Endothelial cell of umbilical vein (primary cell): ENCODE results near the gene MOB3B. TPM values are rescaled to one million over a fixed set of nuclear protein-coding genes. Genes with fewer than 3 reads are reported as not detected.

Experiments used
- BruUV-seq: library from RNA; stranded (reverse); fragments of 400-500 nt; replicated peaks from 2 replicates; lab custom pipeline; 2021; lab: Mats Ljungman, UMichigan
- CTCF ChIA-PET: fragments of 300-600, 350-600 bp; sonication (Branson Sonifier 250); formaldehyde crosslinking; loops from one replicate; lab custom pipeline; 2021; ENCODE audit warnings: antibody characterized with exemption, inconsistent platforms; lab: Charles Lee
- POLR2A ChIA-PET: fragments of 300-600, 350-600 bp; sonication (Branson Sonifier 250); formaldehyde crosslinking; loops from one replicate; lab custom pipeline; 2021; ENCODE audit warnings: antibody characterized with exemption, inconsistent platforms; lab: Charles Lee
- DNase-seq: peaks from one replicate; pipeline ENCODE4 v3.0.0-alpha.2; 2011; ENCODE audit warnings: low read depth, low spot score
- FAIRE-seq: peaks from 2 replicates; lab custom pipeline; 2011; peaks lifted over from hg19 to GRCh38; lab: Jason Lieb, UNC
- H2AFZ ChIP-seq: 2 replicates; pipeline ENCODE4 v1.6.0; 2012; ENCODE audit warnings: low read depth, low read length, control low read depth, inconsistent platforms
- H3K27ac ChIP-seq: 2 replicates; pipeline ENCODE4 v1.5.1; 2011; ENCODE audit warnings: low read depth, mild to moderate bottlenecking, control low read depth, low read length, moderate library complexity; ENCODE audit not compliant: insufficient read depth
- H3K27me3 ChIP-seq, 2 experiments: 2 replicates each; pipeline versions ENCODE4 v1.6.0 to v1.6.1; 2011; ENCODE audit warnings: low read length in 2 of 2, mixed read lengths in 1 of 2; ENCODE audit not compliant: control insufficient read depth in 2 of 2, insufficient read depth in 2 of 2
- H3K36me3 ChIP-seq, 2 experiments: 2 replicates in 1 of 2; 3 replicates in 1 of 2; pipeline ENCODE4 v1.5.1; 2011; ENCODE audit warnings: low read length in 2 of 2, mild to moderate bottlenecking in 1 of 2, moderate library complexity in 1 of 2; ENCODE audit not compliant: control insufficient read depth in 2 of 2, insufficient read depth in 2 of 2; ENCODE audit errors: extremely low read depth in 1 of 2
- H3K4me1 ChIP-seq: 3 replicates; pipeline ENCODE4 v1.5.1; 2011; ENCODE audit warnings: mild to moderate bottlenecking, low read length; ENCODE audit not compliant: control insufficient read depth, insufficient read depth; ENCODE audit errors: extremely low read depth
- H3K4me2 ChIP-seq: 2 replicates; pipeline ENCODE4 v1.6.1; 2011; ENCODE audit warnings: low read length, control low read depth, mixed read lengths; ENCODE audit not compliant: insufficient read depth
- H3K4me3 ChIP-seq, 3 experiments: fragments of 200-600 bp in 1 of 3; sonication (generic), shearing (Covaris generic) in 1 of 3; replicated peaks in 1 of 3; 2 replicates each; pipeline ENCODE4 v1.5.1; 2011 to 2016; ENCODE audit warnings: control low read depth in 3 of 3, low read length in 3 of 3, mild to moderate bottlenecking in 2 of 3, inconsistent platforms in 1 of 3, low read depth in 1 of 3, moderate library complexity in 1 of 3; ENCODE audit not compliant: insufficient read depth in 1 of 3
- H3K79me2 ChIP-seq: 2 replicates; pipeline ENCODE4 v1.6.0; 2012; ENCODE audit warnings: low read length, inconsistent platforms; ENCODE audit not compliant: control insufficient read depth, insufficient read depth
- H3K9ac ChIP-seq: replicated peaks from 2 replicates; pipeline ENCODE3; 2011; ENCODE audit warnings: low read length, control low read depth; ENCODE audit not compliant: insufficient read depth; ENCODE audit errors: extremely low read depth
- H3K9me1 ChIP-seq: replicated peaks from 3 replicates; pipeline ENCODE4 v1.6.0; 2011; ENCODE audit warnings: mild to moderate bottlenecking, low read length; ENCODE audit not compliant: control insufficient read depth, insufficient read depth; ENCODE audit errors: extremely low read depth
- H3K9me3 ChIP-seq: replicated peaks from 2 replicates; pipeline ENCODE4 v1.5.1; 2012; ENCODE audit warnings: low read length, inconsistent platforms; ENCODE audit not compliant: control insufficient read depth, insufficient read depth
- H4K20me1 ChIP-seq: replicated peaks from 2 replicates; pipeline ENCODE3; 2011; ENCODE audit warnings: mild to moderate bottlenecking, low read length; ENCODE audit not compliant: control insufficient read depth, insufficient read depth; ENCODE audit errors: extremely low read depth
- CTCF ChIP-seq, 2 donors: IDR thresholded peaks; 1 replicate in 1 of 2; 2 replicates in 1 of 2; pipeline ENCODE4 v1.5.1; 2011; ENCODE audit warnings: low read length in 2 of 2, mild to moderate bottlenecking in 2 of 2, moderate library complexity in 2 of 2, control low read depth in 1 of 2, inconsistent platforms in 1 of 2, low read depth in 1 of 2; ENCODE audit not compliant: insufficient read depth in 1 of 2; ENCODE audit errors: extremely low read depth in 1 of 2
- EZH2 ChIP-seq: IDR thresholded peaks from 2 replicates; pipeline ENCODE4 v1.6.1; 2012; ENCODE audit warnings: borderline replicate concordance, low read depth, mild to moderate bottlenecking, moderate library complexity, low read length, inconsistent platforms; ENCODE audit not compliant: severe bottlenecking
- FOS ChIP-seq: IDR thresholded peaks from 2 replicates; pipeline ENCODE4 v1.6.1; 2011; ENCODE audit warnings: mild to moderate bottlenecking, low read length, moderate library complexity, borderline replicate concordance; ENCODE audit not compliant: insufficient read depth
- GATA2 ChIP-seq: IDR thresholded peaks from 2 replicates; pipeline ENCODE4 v1.7.0; 2011; ENCODE audit warnings: low read depth, mild to moderate bottlenecking, moderate library complexity, mixed read lengths, low read length; ENCODE audit not compliant: insufficient read length, insufficient read depth
- JUN ChIP-seq: IDR thresholded peaks from 2 replicates; pipeline ENCODE4 v1.6.1; 2011; ENCODE audit warnings: borderline replicate concordance, low read depth; ENCODE audit not compliant: insufficient read length, insufficient read depth
- MYC ChIP-seq: IDR thresholded peaks from one replicate; pipeline ENCODE4 v1.6.1; 2011; ENCODE audit warnings: mild to moderate bottlenecking, low read depth, low read length
- POLR2A ChIP-seq: IDR thresholded peaks from 2 replicates; pipeline ENCODE4 v1.6.1; 2012; ENCODE audit warnings: low read depth, mild to moderate bottlenecking, control low read depth, low read length
- POLR2AphosphoS5 ChIP-seq: IDR thresholded peaks from 2 replicates; pipeline ENCODE4 v1.6.1; 2012; ENCODE audit warnings: low read depth, mild to moderate bottlenecking, control low read depth, low read length, moderate library complexity; ENCODE audit not compliant: insufficient read depth
- dilution Hi-C: fragments of 300-500 bp; cut with MboI; formaldehyde crosslinking; loops from one replicate; pipeline ENCODE4 v1.15.0; 2019; ENCODE audit warnings: low sequenced_read_pairs; ENCODE audit not compliant: extremely low pct_ligation_motif_present
- intact Hi-C: fragments of 100-400 bp; cut with micrococcal nuclease; formaldehyde crosslinking; loops from one replicate; pipeline ENCODE4 v1.10.0; 2022
- polyA plus RNA-seq, 4 experiments: library from polyadenylated mRNA; depleted of rRNA in 3 of 4; stranded (reverse) in 3 of 4; unstranded in 1 of 4; fragments of >200 nt; gene quantifications; 2 replicates each; pipeline versions ENCODE4 v1.2.1 to v1.2.3, GENCODE V29; 2011 to 2012; ENCODE audit warnings: missing spikeins in 1 of 4
- total RNA-seq: library from RNA; stranded (reverse); gene quantifications from 2 replicates; pipeline ENCODE4 v1.2.3, GENCODE V29; 2021
- TF ChIP-seq, protein P1 (sequence below): IDR thresholded peaks from 2 replicates; pipeline ENCODE4 v1.6.1; 2011; ENCODE audit not compliant: insufficient read depth, insufficient read length

Gene MOB3B
- total and polyA plus RNA-seq, 2 donors (not counting 3 experiments of a cell fraction or from before 2014, with no cell fraction given), result 0.03 TPM; not detected in 1

DNA sequence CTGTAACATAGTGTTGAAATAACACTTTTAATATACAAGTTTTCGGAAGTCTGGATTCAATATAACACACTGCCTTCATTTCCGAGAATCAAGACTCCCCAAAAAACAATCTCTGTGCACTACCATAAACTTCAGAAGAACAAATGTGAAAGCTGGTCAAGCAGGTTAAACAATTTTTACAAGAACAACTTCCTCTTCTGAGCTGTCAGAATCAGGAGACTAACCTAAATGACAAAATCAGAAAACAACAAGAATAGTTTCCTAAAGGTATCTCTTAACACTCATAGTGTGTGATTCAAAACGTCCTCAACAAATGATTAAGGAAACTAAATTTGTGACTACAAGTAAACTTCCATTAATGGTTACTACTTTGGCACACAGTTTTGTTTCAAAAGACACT lies 32.1 kb upstream of the MOB3B start:
- POLR2A ChIA-PET, result no interaction called here
- no peaks in the 10 kb centered on the region for H3K27me3 ChIP-seq
- no peak overlapping the region for H3K27ac ChIP-seq
- no peaks in the 10 kb centered on the region for H3K36me3 ChIP-seq
- intact Hi-C loops, result no loop called here
- DNase-seq, result no peak
- H3K4me2 ChIP-seq, result no peak overlapping the region
- no TSS peak for BruUV-seq
- no peak overlapping the region for H3K4me3 ChIP-seq
- TF ChIP-seq JUN, result no peak
- TF ChIP-seq FOS, result no peak
- no peak for TF ChIP-seq CTCF (IDR thresholded peaks at IDR 0.05; ENCODE audit: extremely low read depth in 1 of 2, insufficient read depth in 1 of 2, low read depth in 1 of 2, low read length in 2 of 2)
- TF ChIP-seq POLR2A, result no peak
- no peak for TF ChIP-seq EZH2
- H3K79me2 ChIP-seq, result no peaks in the 10 kb centered on the region
- H3K9me1 ChIP-seq, result no peaks in the 10 kb centered on the region
- FAIRE-seq, result no peak
- no peak overlapping the region for H2AFZ ChIP-seq
- H3K9ac ChIP-seq, result no peak overlapping the region
- H3K9me3 ChIP-seq, result no peaks in the 10 kb centered on the region
- CTCF ChIA-PET, result interaction anchor here (1.0 to 1.6 kb wide), 2 partner anchors 13 to 228 kb away, joined by 3 to 6 read pairs; no protein-coding TSS in a partner anchor
- dilution Hi-C loops, result no loop called here
- H4K20me1 ChIP-seq, result no peaks in the 10 kb centered on the region
- no peaks in the 10 kb centered on the region for H3K4me1 ChIP-seq

DNA sequence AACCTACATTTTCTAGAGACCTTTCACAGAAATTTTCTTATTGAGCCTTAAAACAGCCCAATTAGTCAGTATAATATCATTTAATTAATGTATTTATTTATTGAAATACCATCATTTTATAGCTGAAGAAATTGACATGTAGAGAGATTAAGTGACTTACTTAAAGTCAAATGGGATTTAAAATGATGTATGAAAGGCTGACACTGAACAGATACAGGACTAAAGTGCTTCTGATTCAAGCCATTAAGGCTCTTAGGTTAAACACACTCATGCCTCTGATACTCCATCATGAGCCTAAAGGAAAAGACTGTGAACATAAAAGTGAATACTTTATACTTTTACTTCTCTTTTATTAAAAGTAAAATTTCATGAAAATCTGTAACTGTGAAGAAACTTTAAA lies 30.8 kb upstream of the MOB3B start:
- POLR2A ChIA-PET, result no interaction called here
- dilution Hi-C loops, result no loop called here

More for the DNA sequence above, 30.8 kb upstream of the MOB3B start:
- no peaks in the 10 kb centered on the region for H3K79me2 ChIP-seq
- no peak for TF ChIP-seq POLR2A
- no peak for TF ChIP-seq EZH2
- no peak for TF ChIP-seq FOS
- TF ChIP-seq GATA2, result no peak
- no peak for TF ChIP-seq POLR2AphosphoS5
- TF ChIP-seq MYC, result no peak
- TF ChIP-seq CTCF (IDR thresholded peaks at IDR 0.05; ENCODE audit: extremely low read depth in 1 of 2, insufficient read depth in 1 of 2, low read depth in 1 of 2, low read length in 2 of 2), result no peak
- TF ChIP-seq, protein P1, sequence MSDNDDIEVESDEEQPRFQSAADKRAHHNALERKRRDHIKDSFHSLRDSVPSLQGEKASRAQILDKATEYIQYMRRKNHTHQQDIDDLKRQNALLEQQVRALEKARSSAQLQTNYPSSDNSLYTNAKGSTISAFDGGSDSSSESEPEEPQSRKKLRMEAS, result no peak
- no peak for TF ChIP-seq JUN
- no peaks in the 10 kb centered on the region for H3K27me3 ChIP-seq
- H3K9me3 ChIP-seq, result no peaks in the 10 kb centered on the region
- H3K9me1 ChIP-seq, result no peaks in the 10 kb centered on the region
- H3K36me3 ChIP-seq, result peaks cover 2% of the 10 kb centered on the region in 2 experiments
- H3K4me2 ChIP-seq, result no peak overlapping the region
- H3K27ac ChIP-seq, result no peak overlapping the region
- DNase-seq (no peak), FAIRE-seq (no peak)
- no peaks in the 10 kb centered on the region for H3K4me1 ChIP-seq
- intact Hi-C loops, result no loop called here
- CTCF ChIA-PET, result interaction anchor here (1.1 to 1.6 kb wide), 2 partner anchors 13 to 227 kb away, joined by 3 to 6 read pairs; partner anchors contain the start of gene C9orf72
- BruUV-seq, result no TSS peak
- H3K9ac ChIP-seq, result no peak overlapping the region
- no peak overlapping the region for H3K4me3 ChIP-seq
- H2AFZ ChIP-seq, result no peak overlapping the region
- no peaks in the 10 kb centered on the region for H4K20me1 ChIP-seq
